K562 (cell line): ENCODE measurements around the gene CISD3. TPM values are rescaled to one million over a fixed set of nuclear protein-coding genes. Genes with fewer than 3 reads are reported as not detected.

Experiments used
- ATAC-seq: fragments of 200-7000 bp; cut with Tn5 transposase; 3 replicates; pipeline ENCODE4 v1.9.1; 2020; ENCODE audit warnings: moderate library complexity
- BruUV-seq: library from RNA; stranded (reverse); fragments of 400-500 nt; replicated peaks from 2 replicates; lab custom pipeline; 2021; lab: Mats Ljungman, UMichigan
- CTCF ChIA-PET: fragments of 300-600 bp; formaldehyde crosslinking; extraction: SDS; loops from one replicate; lab custom pipeline; 2021; ENCODE audit warnings: low intra/inter-chr PET ratio; lab: Yijun Ruan, JAX
- POLR2A ChIA-PET: fragments of 300-600, 350-650 bp; sonication (Branson Sonifier 250); formaldehyde crosslinking; extraction: SDS; loops from one replicate; lab custom pipeline; 2021; ENCODE audit warnings: antibody characterized with exemption, inconsistent platforms; lab: Yijun Ruan, JAX
- DNase-seq, 4 experiments: peaks; one replicate each; pipeline versions ENCODE4 v3.0.0 to v3.0.0-alpha.2; 2011 to 2018; ENCODE audit warnings: low spot score in 3 of 4, mixed read lengths in 3 of 4; ENCODE audit errors: extremely low read depth in 1 of 4
- FAIRE-seq: peaks from 2 replicates; lab custom pipeline; 2011; peaks lifted over from hg19 to GRCh38; lab: Jason Lieb, UNC
- H2AFZ ChIP-seq: 2 replicates; pipeline ENCODE4 v1.6.0; 2011; ENCODE audit warnings: low read depth, low read length, control low read depth, inconsistent platforms
- H3K27ac ChIP-seq: fragments of 200-600 bp; 3 replicates; pipeline ENCODE4 v1.8.0; 2011; ENCODE audit warnings: low read depth, mild to moderate bottlenecking, control low read depth, inconsistent platforms, low read length, moderate library complexity, mixed read lengths; ENCODE audit errors: extremely low read depth
- H3K27me3 ChIP-seq, 2 experiments: fragments of 300-600 bp in 1 of 2; 2 replicates in 1 of 2; 3 replicates in 1 of 2; pipeline versions ENCODE4 v1.6.0 to v1.8.0; 2011; ENCODE audit warnings: inconsistent platforms in 2 of 2, low read length in 2 of 2, mild to moderate bottlenecking in 1 of 2, mixed read lengths in 1 of 2, moderate library complexity in 1 of 2; ENCODE audit not compliant: control insufficient read depth in 2 of 2, insufficient read depth in 2 of 2
- H3K36me3 ChIP-seq: fragments of 300-600 bp; 3 replicates; pipeline ENCODE4 v1.8.0; 2011; ENCODE audit warnings: mild to moderate bottlenecking, low read length, inconsistent platforms; ENCODE audit not compliant: control insufficient read depth, insufficient read depth
- H3K4me1 ChIP-seq, 2 experiments: fragments of 200-600 bp in 1 of 2; replicated peaks in 1 of 2; 2 replicates in 1 of 2; 3 replicates in 1 of 2; pipeline versions ENCODE4 v1.5.1 to v1.8.0; 2011; ENCODE audit warnings: inconsistent platforms in 2 of 2, low read length in 2 of 2, mild to moderate bottlenecking in 1 of 2, mixed read lengths in 1 of 2, moderate library complexity in 1 of 2; ENCODE audit not compliant: control insufficient read depth in 2 of 2, insufficient read depth in 2 of 2
- H3K4me2 ChIP-seq: 2 replicates; pipeline ENCODE4 v1.6.1; 2011; ENCODE audit warnings: low read length, control low read depth, inconsistent platforms, mixed read lengths; ENCODE audit not compliant: insufficient read depth
- H3K4me3 ChIP-seq: fragments of 200-600 bp; sonication (generic), shearing (Covaris generic); 2 replicates; pipeline ENCODE4 v1.5.1; 2016; ENCODE audit warnings: control low read depth, inconsistent platforms
- H3K79me2 ChIP-seq: fragments of 200-600 bp; 3 replicates; pipeline ENCODE4 v1.8.0; 2011; ENCODE audit warnings: low read length, inconsistent platforms; ENCODE audit not compliant: control insufficient read depth, insufficient read depth
- H3K9ac ChIP-seq, 2 experiments: 2 replicates each; pipeline versions ENCODE4 v1.6.0 to v1.6.1; 2011; ENCODE audit warnings: low read depth in 2 of 2, low read length in 2 of 2, control low read depth in 1 of 2, inconsistent platforms in 1 of 2, mild to moderate bottlenecking in 1 of 2, mixed read lengths in 1 of 2; ENCODE audit not compliant: insufficient read depth in 1 of 2
- H3K9me1 ChIP-seq: one replicate; pipeline ENCODE4 v1.6.0; 2011; ENCODE audit warnings: inconsistent platforms, mild to moderate bottlenecking, low read length, moderate library complexity; ENCODE audit not compliant: control insufficient read depth, insufficient read depth
- H3K9me3 ChIP-seq: replicated peaks from 2 replicates; pipeline ENCODE4 v1.5.1; 2011; ENCODE audit warnings: low read depth, low read length, inconsistent platforms; ENCODE audit not compliant: control insufficient read depth, insufficient read depth
- H4K20me1 ChIP-seq: replicated peaks from 2 replicates; pipeline ENCODE4 v1.6.1; 2011; ENCODE audit warnings: low read length, inconsistent platforms, mixed read lengths; ENCODE audit not compliant: control insufficient read depth, insufficient read depth
- CEBPZ ChIP-seq: fragments of 150-350 bp; IDR thresholded peaks from 2 replicates; pipeline ENCODE4 v1.6.1; 2014; ENCODE audit warnings: low read depth, mild to moderate bottlenecking, low read length, borderline replicate concordance
- DLX4 ChIP-seq: fragments of 250-450 bp; sonication (Bioruptor Pico); IDR thresholded peaks from 2 replicates; pipeline ENCODE4 v1.6.1; 2021; ENCODE audit warnings: mild to moderate bottlenecking
- KAT2B ChIP-seq: IDR thresholded peaks from one replicate; pipeline ENCODE4 v1.6.1; 2012; ENCODE audit warnings: low read depth, mild to moderate bottlenecking, control low read depth, inconsistent platforms, low read length, moderate library complexity
- KAT7 ChIP-seq: sonication (generic); formaldehyde crosslinking; IDR thresholded peaks from 2 replicates; pipeline ENCODE4 v1.8.0; 2022; ENCODE audit warnings: missing genetic modification reagents, mild to moderate bottlenecking, borderline replicate concordance
- NFE2L1 ChIP-seq: fragments of 450-650 bp; IDR thresholded peaks from 2 replicates; pipeline ENCODE4 v1.6.1; 2016; ENCODE audit warnings: missing genetic modification characterization, low read depth, mild to moderate bottlenecking, missing compliant biosample characterization, moderate library complexity, borderline replicate concordance
- NR2C2 ChIP-seq, 2 experiments: fragments of 200-800 bp in 1 of 2; sonication (Bioruptor generic) in 1 of 2; sonication (generic) in 1 of 2; formaldehyde crosslinking in 1 of 2; IDR thresholded peaks; 2 replicates each; pipeline versions ENCODE4 v1.6.1 to v1.8.0; 2016 to 2022; ENCODE audit warnings: mild to moderate bottlenecking in 1 of 2, missing compliant biosample characterization in 1 of 2, missing genetic modification characterization in 1 of 2, missing genetic modification reagents in 1 of 2
- POLR2AphosphoS5 ChIP-seq: IDR thresholded peaks from 2 replicates; pipeline ENCODE4 v1.6.1; 2011; ENCODE audit warnings: mild to moderate bottlenecking, low read depth, low read length, moderate library complexity; ENCODE audit not compliant: control insufficient read depth, insufficient read depth
- SRSF7 ChIP-seq: fragments of 200-400 bp; formaldehyde crosslinking; optimal IDR thresholded peaks from 2 replicates; pipeline ENCODE3; 2017; ENCODE audit warnings: mild to moderate bottlenecking, low read depth, low read length
- ZFX ChIP-seq: sonication (generic); formaldehyde crosslinking; IDR thresholded peaks from 2 replicates; pipeline ENCODE4 v1.8.0; 2022; ENCODE audit warnings: mild to moderate bottlenecking, missing genetic modification reagents, moderate library complexity
- ZZZ3 ChIP-seq: fragments of 450-650 bp; IDR thresholded peaks from 2 replicates; pipeline ENCODE4 v1.6.1; 2016; ENCODE audit warnings: antibody characterized with exemption, mild to moderate bottlenecking, moderate library complexity
- WGBS: fragments of 100-300 bp; shearing (Covaris generic); methylation state at CpG from one replicate; pipeline ENCODE4 v1.1.6; 2016; ENCODE audit warnings: low coverage, mixed read lengths; ENCODE audit not compliant: insufficient coverage; ENCODE audit errors: missing lambda C conversion rate; 5-methylcytosine and 5-hydroxymethylcytosine counted together
- in situ Hi-C: fragments of 300-500 bp; cut with MboI; formaldehyde crosslinking; loops from 4 replicates; pipeline ENCODE4 v1.15.0; 2018; ENCODE audit warnings: inconsistent platforms, mixed read lengths
- intact Hi-C: fragments of 100-400 bp; cut with micrococcal nuclease; formaldehyde crosslinking; loops from 2 replicates; pipeline ENCODE4 v1.14.2; 2022
- polyA plus RNA-seq, 8 experiments: library from polyadenylated mRNA; depleted of rRNA in 4 of 8; stranded (reverse) in 5 of 8; unstranded in 3 of 8; fragments of >200 nt; fragmentation: Nextera tagmentation in 2 of 8; fragmentation: Illumina TruSeq in 1 of 8; extraction: Ambion mirVana in 2 of 8; extraction: Trizol in 1 of 8; gene quantifications; 2 replicates each; pipeline versions ENCODE4 v1.2.1 to v1.2.3, GENCODE V29; 2011 to 2014; ENCODE audit warnings: inconsistent platforms in 1 of 8, missing spikeins in 1 of 8
- total RNA-seq, 7 experiments: library from RNA; depleted of rRNA in 6 of 7; stranded (reverse); fragments of >200 nt in 6 of 7; fragmentation: Illumina TruSeq in 2 of 7; extraction: Trizol in 2 of 7; gene quantifications; 2 replicates each; pipeline versions ENCODE4 v1.2.1 to v1.2.3, GENCODE V29; 2011 to 2021; ENCODE audit warnings: low replicate concordance in 1 of 7

CISD3 gene
- total and polyA plus RNA-seq, 9 of the 15 experiments (the other 6 are each of a cell fraction or from before 2014, with no cell fraction given) = 5.0 to 60.7 (median 15.7) TPM

DNA sequence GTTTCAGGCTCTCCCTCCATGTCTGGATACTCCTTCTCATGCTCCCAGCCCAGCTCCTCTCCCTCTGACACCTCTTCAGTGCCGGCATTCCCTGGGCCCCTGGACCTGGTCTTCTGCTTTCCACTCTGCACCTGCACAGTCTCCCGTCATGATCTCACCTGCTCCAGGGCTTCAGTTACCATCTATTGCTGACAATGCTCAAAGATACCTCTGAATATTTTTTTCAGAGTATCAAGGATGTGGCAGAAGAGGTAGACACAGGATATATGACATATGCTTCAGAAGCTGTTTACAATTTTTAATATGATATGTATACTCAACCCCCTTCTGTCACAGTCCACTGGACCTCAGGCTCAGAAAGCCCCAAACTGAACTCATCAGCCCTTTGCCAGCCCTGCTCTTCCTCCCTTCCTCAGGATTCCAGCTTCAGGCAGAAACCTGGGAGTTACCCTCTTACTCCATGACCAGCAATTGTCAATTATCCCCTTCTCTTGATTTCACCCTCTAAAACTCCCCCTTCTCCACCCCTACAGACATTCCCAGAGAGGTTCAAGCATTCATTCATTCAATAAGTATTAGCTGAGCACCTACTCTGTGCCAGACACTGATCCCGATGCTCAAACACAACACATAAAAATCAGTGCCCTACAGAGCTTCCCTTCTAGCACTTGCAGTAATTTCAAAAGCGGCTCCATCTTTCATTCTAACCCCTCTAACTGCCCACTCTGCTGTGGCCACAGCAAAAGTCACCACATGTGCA, 32.9 kb upstream of the CISD3 start:
- FAIRE-seq (no peak), ATAC-seq (no peak), DNase-seq (no peak)
- POLR2A ChIA-PET = interaction anchor here (0.6 to 1.2 kb wide), 5 partner anchors 12 to 38 kb away, joined by 3 to 4 read pairs (median 3); no protein-coding TSS in a partner anchor
- no peak overlapping the region for H3K4me2 ChIP-seq
- CTCF ChIA-PET = no interaction called here
- WGBS = 32% methylated on average over 4 of the region's 4 CpGs
- in situ Hi-C loops (no loop called here), intact Hi-C loops (no loop called here)
- no peaks in the 10 kb centered on the region for H3K27me3 ChIP-seq
- no peaks in the 10 kb centered on the region for H4K20me1 ChIP-seq
- H2AFZ ChIP-seq = no peak overlapping the region
- TF ChIP-seq POLR2AphosphoS5 = no peak
- no peaks in the 10 kb centered on the region for H3K9me1 ChIP-seq
- no peak overlapping the region for H3K4me3 ChIP-seq
- no peaks in the 10 kb centered on the region for H3K36me3 ChIP-seq
- BruUV-seq = no TSS peak
- H3K9ac ChIP-seq = no peak overlapping the region; a peak in 1 of 4 replicates
- H3K9me3 ChIP-seq = no peaks in the 10 kb centered on the region
- no peaks in the 10 kb centered on the region for H3K79me2 ChIP-seq
- peaks cover 17 to 36% of the 10 kb centered on the region in 2 experiments for H3K4me1 ChIP-seq
- no peak overlapping the region for H3K27ac ChIP-seq

DNA sequence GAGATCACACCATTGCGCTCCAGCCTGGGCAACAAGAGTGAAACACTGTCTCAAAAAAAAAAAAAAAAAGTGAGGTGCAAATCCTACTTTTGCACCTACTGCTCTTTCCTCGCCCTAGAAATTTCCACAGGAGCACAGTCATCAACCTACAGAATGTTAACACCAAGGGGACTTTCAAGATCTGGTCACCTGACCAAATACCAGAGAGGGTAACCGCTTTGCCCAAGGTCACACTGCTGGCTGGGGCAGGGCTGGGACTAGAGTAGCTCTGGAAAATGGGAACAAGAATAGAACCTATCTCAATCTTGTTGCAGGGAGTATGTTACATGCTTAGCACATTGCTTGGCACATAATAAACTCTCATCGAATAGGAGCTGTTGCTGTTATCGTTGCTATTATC, 31.4 kb upstream of the CISD3 start:
- in situ Hi-C loops = no loop called here
- Histone ChIP-seq H3K4me1 (peaks cover 17 to 46% of the 10 kb centered on the region in 2 experiments), H4K20me1 (no peaks in the 10 kb centered on the region), H2AFZ (no peak overlapping the region), H3K4me2 (no peak overlapping the region), H3K27me3 (no peaks in the 10 kb centered on the region), H3K9ac (no peak overlapping the region; a peak in 1 of 4 replicates), H3K27ac (no peak overlapping the region), H3K4me3 (no peak overlapping the region), H3K9me3 (no peaks in the 10 kb centered on the region), H3K9me1 (no peaks in the 10 kb centered on the region), H3K36me3 (no peaks in the 10 kb centered on the region), H3K79me2 (peaks cover 14% of the 10 kb centered on the region)
- BruUV-seq = no TSS peak
- POLR2A ChIA-PET = no interaction called here
- DNase-seq = no peak
- WGBS = 68% methylated on average over 5 of the region's 5 CpGs
- ATAC-seq = no peak
- intact Hi-C loops = no loop called here
- CTCF ChIA-PET = no interaction called here
- FAIRE-seq = no peak
- TF ChIP-seq NR2C2 (CRISPR knock-in tag; IDR thresholded peaks at IDR 0.05) = no peak
- TF ChIP-seq NR2C2 (tag; IDR thresholded peaks at IDR 0.05) = no peak
- TF ChIP-seq NFE2L1 (tag) = no peak
- TF ChIP-seq CEBPZ = no peak
- TF ChIP-seq SRSF7 = no peak
- no peak for TF ChIP-seq ZZZ3
- TF ChIP-seq ZFX = no peak
- TF ChIP-seq KAT2B = no peak
- no peak for TF ChIP-seq DLX4 (CRISPR knock-in tag)
- no peak for TF ChIP-seq KAT7 (CRISPR knock-in tag)
